SIG-M5 treated with dmso at 0.1 percent for 504 hours (cell line): ENCODE data around the gene CCDC197.

Source experiments
- DNase-seq: peaks from one replicate; lab custom pipeline; 2025; ENCODE audit not compliant: unreplicated experiment; lab: John Stamatoyannopoulos, UW

CCDC197 gene

GRCh38 chr14:93977171-93977570, 19.9 kb upstream of the CCDC197 start:
- no peak for DNase-seq

- no peak for DNase-seq
These were observed 19.1 kb upstream of the CCDC197 start for GRCh38 chr14:93977790-93978581.

DNA sequence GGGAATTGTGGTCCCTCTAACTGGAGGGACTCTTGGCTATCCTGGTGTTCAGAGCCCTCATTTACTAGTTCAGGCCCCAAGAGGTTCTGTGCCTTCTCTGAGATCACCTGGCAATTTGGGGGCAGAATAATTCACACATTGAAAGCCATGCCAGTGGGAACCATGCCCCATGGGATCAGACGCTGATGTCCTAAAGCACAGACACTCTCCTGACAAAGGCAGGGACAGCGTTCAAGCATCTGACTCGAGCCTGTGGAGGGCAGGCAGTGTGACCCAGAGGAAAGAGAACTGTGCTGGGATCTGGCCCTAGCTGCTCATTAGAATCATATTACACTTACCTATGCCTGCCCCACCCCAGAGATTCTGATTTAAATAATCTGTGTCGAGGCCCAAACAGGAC, 18.4 kb upstream of the CCDC197 start:
- DNase-seq = no peak

GRCh38 chr14:93980456-93981201, 16.5 kb upstream of the CCDC197 start:
- DNase-seq = no peak

- DNase-seq = no peak
These were observed 15.5 kb upstream of the CCDC197 start for GRCh38 chr14:93981316-93982229.

DNA sequence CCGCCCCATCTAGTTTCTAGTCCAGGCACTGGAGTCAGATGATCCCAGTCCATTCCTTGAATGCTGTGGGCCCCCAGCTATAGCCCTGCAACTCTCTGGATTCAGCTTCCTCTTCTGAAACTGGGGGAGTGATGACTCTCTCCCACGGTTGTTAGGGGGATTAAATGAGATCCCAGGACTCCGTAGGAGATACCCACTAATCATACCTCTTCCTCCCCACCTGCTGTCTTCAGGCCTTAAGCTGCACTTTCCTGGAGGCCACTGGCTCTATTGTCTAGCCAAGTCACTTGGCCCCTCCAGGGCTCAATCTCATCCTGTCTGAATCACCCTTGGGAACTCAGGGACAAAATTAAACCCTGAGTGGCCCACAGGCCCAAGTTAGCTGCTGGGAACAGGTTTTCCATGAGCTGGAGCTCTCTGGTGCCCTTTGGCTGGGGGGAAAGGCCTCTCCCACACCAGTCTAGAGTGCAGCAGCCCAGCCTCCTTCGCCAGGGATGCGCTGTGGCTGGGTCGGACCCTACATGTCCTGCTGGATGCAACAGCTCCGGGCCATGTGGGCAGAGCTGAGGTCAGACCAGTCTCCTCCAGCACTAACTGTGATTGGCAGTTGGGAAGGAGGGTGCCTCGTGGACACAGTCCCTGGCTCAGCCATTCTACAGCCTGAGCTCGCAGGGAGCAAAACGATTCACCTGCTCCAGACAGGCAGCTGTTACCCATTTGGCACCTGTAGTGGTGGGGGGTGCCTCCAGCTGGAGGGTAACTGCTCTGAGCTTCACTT, 14.7 kb upstream of the CCDC197 start:
- no peak for DNase-seq

- DNase-seq = no peak
These were observed 13.0 kb upstream of the CCDC197 start for GRCh38 chr14:93984070-93984469.

DNA sequence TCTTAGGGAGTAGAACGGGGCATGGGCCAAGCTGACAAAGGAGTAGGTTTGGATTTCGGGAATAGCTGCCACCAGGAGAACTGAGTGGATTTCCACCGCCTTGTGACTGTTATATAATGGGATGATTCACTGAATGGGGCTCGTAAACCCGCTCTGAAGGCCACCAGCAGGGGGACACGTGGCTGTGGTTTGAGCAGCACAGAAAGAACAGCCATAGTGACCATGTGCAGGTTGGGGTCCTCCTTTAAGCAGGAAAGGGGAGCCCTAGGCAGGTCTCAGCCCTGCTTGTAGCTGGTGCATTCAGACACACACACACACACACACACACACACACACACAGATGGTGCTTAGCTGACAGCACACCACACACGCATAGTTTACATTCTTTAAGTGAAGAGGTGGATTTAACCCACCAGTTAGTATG, 12.1 kb upstream of the CCDC197 start:
- peak; percentile 33 for DNase-seq

DNA sequence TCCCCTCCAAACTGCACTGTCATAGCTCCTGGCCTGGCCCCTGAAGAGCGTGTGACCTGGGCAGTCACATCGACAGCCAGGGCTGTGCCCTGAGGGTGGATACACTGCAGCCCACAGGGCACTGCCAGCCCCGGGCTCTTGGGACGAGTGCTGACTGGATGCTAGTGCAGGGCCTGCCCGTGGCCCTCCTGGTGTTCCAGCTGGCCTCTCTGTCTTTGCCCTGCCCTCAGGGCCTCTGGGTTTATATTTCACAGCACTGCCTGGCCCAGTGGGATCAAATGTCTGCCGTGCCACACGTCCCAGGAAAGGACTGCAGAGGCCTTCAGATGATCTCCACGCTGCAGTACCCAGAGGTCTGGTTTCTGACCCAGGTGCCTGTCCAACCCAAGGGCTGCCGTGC, 10.1 kb upstream of the CCDC197 start:
- no peak for DNase-seq

DNA sequence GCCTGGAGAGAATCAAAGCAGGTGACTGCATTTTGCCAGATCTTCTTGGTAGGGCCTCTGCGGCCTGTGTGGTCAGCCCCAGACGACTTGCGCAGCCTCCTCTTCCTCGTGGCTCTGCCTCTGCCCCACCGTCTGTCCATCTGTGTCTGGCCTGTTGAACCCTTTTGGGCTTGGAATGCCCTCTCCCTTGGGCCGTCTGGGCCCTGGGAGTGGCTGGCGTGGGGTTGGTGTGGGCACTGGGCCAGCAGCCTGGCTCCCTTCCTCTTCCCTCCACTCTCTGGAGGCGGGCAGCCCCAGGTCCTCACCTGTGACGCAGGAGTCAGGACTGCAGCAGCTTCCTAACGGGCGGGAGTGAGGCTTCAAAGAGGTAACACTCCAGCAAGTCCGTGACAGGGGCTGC, 9.7 kb upstream of the CCDC197 start:
- DNase-seq = no peak

GRCh38 chr14:93987815-93988476, 9.2 kb upstream of the CCDC197 start:
- no peak for DNase-seq

DNA sequence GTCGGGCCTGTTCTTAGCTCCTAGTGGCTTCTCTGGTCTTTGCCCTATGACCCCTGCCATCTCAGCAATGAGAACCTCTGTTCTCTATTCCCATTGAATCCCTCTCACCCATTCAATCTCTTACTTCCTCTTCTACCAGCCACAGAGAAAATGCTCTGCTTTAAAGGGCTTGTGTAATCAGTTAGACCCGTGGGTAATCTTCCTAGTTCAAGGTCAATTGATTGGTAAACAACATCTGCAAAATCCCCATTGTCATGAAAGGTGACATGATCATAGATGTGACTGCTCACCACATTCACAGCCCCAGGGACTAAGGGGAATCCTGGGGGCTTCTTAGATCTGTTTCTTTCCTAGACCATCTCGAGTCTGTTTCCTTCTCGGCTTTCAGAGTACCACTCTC, 7.2 kb upstream of the CCDC197 start:
- DNase-seq = peak; percentile 31

DNA sequence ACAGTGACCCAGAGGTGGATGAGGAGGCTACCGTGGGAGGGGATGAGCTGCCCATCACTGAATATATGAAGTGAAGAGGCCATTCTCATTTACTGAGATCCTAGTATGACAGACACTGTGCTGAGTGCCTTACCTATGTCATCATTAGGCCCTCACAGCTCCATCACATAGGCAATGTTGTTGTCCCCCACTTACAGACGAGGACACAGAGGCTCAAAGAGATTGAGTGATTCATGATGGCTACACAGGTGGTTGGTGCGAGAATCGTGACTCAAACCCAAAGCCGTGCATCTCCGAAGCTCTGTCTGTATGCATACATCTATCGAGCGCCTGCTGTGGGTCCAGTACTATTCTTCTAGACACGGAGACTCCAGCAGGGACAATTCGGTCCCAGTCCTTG, 5.9 kb upstream of the CCDC197 start:
- DNase-seq = no peak

DNA sequence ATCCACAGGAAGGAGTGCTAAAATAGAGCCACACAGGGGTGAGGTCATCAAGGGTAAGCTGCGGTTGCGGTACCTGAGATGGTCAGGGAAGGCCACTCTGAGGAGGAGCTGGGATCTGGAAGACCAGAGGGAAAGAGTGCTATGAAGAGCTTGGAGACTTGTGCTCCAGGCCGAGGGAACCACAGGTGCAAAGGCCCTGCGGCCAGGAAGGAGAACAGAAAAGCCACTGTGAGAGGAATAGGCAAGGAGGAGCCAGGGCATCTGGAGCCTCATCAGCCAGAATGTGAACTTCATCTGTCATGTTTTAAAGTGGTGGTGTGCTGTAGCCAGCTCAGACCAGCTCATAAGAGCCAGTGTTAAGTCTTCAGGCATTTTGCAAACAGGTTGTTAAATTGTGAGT, 5.5 kb upstream of the CCDC197 start:
- no peak for DNase-seq

DNA sequence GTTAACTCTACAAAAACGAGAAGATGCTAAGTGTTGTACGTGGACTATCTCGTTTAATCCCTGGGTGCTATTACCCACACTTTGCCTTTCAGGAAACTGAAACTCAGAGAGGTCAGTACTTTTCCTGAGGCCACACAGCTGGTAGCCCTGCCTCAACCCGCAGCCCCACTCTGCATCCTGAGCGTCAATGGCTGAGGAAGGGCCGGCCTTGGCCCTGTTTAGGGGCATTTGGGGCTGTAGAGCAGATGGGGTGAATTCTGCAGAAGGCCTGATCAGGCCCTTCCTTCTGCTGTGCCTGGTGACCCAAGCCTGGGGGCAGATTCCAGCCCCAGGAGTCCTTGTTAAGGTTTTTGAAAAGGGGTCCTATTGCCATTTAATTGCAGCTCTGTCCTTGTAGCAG, 3.7 kb upstream of the CCDC197 start:
- DNase-seq = no peak

GRCh38 chr14:93994919-93995682, 2.0 kb upstream of the CCDC197 start:
- DNase-seq = no peak

DNA sequence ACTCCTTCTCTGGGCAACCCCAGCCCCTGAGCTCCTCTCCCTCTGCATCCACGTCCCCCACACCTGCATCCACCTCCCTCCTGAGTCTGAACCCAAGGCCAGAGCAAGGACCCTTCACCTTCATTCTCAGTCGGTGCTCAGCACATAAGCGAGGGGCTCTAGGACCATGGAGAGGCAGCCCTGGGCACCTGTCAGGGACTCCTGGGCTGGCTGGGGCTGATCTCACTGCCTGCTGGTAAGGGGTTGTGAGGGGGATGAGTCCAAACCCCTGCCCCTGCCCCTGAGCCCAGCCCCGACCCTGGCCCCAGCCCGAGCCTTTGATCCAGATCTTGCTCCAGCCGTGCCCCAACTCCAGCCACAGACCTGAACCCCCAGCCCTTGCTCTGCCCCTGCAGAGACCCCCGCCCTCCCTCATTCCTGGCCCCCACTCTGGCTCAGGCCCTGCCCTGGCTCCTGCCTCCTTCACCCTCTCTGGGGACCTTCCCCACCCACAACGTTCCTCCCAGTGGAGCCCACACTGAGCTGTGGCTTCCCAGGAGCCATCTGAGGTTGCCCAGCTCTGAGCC, 888 bp upstream of the CCDC197 start:
- DNase-seq = no peak

DNA sequence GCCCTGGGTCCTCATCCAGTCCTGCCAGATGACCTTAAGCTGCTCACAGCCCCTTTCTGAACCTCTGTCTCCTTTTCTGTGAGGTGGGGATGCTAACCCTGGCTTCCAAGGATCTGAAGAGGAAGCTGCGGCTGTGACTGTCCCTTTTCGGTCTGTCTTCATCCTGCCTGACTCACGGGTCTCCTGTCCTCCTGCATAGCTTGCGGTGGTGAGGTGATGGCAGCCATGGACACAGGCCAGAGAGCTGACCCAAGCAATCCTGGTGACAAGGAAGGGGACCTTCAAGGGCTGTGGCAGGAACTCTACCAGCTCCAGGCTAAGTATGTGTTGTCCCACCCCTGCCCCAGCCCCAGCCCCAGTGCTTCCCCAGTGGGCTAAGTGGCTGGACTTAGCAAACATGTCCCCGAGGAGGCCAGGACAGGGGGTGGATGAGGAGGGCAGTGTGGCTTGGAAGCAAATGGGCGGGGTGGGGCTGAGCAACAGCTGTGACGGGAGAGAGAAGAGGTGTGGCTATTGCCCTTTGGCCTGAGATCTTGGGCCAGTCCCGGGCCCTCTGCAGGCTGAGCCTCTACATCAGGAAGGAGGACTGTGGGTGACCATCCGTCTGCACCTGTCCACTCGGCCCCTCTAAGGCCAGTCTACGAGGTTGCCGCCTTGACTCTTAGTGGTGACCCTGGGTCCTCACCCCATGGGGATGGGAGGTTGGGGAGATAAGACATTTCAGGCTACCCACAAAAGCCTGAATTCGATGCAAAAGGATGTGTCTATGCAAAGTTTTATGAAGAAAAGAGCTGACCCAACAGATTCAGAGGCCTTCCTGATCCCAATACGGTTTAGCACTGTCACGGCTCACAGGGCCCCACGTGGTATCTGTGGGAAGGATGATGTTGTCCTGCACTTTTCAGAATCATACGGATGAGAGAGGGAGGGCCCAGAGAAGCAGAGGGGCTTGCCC, 1.1 kb downstream of the CCDC197 start:
- DNase-seq = no peak
